Astrocyte (in vitro differentiated cells and primary cell): ENCODE data around the gene PCSK5. TPM values are rescaled to one million over a fixed set of nuclear protein-coding genes. Genes with fewer than 3 reads are reported as not detected.

Experiments
- DNase-seq: peaks from one replicate; pipeline ENCODE4 v3.0.0-alpha.2; 2010; ENCODE audit warnings: low read depth
- FAIRE-seq: peaks from 2 replicates; lab custom pipeline; 2011; peaks lifted over from hg19 to GRCh38; lab: Jason Lieb, UNC
- H2AFZ ChIP-seq: 2 replicates; pipeline ENCODE4 v1.6.0; 2012; ENCODE audit warnings: low read depth, low read length, inconsistent platforms
- H3K27ac ChIP-seq: 2 replicates; pipeline ENCODE4 v1.5.1; 2011; ENCODE audit warnings: low read depth, low read length, inconsistent platforms
- H3K27me3 ChIP-seq: 2 replicates; pipeline ENCODE4 v1.6.0; 2011; ENCODE audit warnings: low read length, inconsistent platforms; ENCODE audit not compliant: insufficient read depth
- H3K36me3 ChIP-seq: 2 replicates; pipeline ENCODE4 v1.5.1; 2011; ENCODE audit warnings: low read length, inconsistent platforms; ENCODE audit not compliant: insufficient read depth
- H3K4me1 ChIP-seq: 2 replicates; pipeline ENCODE4 v1.5.1; 2011; ENCODE audit warnings: low read length, inconsistent platforms; ENCODE audit not compliant: insufficient read depth
- H3K4me2 ChIP-seq: 2 replicates; pipeline ENCODE4 v1.6.0; 2012; ENCODE audit warnings: low read length, inconsistent platforms
- H3K4me3 ChIP-seq: 2 replicates; pipeline ENCODE4 v1.5.1; 2011; ENCODE audit warnings: low read depth, mild to moderate bottlenecking, low read length, inconsistent platforms; ENCODE audit not compliant: insufficient read depth
- H3K79me2 ChIP-seq: 2 replicates; pipeline ENCODE4 v1.6.0; 2012; ENCODE audit warnings: mild to moderate bottlenecking, low read length, inconsistent platforms; ENCODE audit not compliant: insufficient read depth
- H3K9ac ChIP-seq: 2 replicates; pipeline ENCODE4 v1.6.0; 2012; ENCODE audit warnings: mild to moderate bottlenecking, low read length, inconsistent platforms
- H3K9me3 ChIP-seq: 2 replicates; pipeline ENCODE4 v1.5.1; 2012; ENCODE audit warnings: low read depth, mild to moderate bottlenecking, low read length, inconsistent platforms; ENCODE audit not compliant: insufficient read depth
- H4K20me1 ChIP-seq: 2 replicates; pipeline ENCODE4 v1.6.0; 2012; ENCODE audit warnings: low read length, inconsistent platforms; ENCODE audit not compliant: insufficient read depth
- H3K27ac Mint-ChIP-seq: one replicate; pipeline ENCODE4 v1.8.0; 2021; ENCODE audit warnings: mild to moderate bottlenecking, mixed read lengths; ENCODE audit not compliant: unreplicated experiment
- H3K27me3 Mint-ChIP-seq: one replicate; pipeline ENCODE4 v1.8.0; 2021; ENCODE audit warnings: low read depth, mixed read lengths; ENCODE audit not compliant: unreplicated experiment
- H3K36me3 Mint-ChIP-seq: one replicate; pipeline ENCODE4 v1.8.0; 2021; ENCODE audit warnings: low read depth, mixed read lengths; ENCODE audit not compliant: unreplicated experiment
- H3K4me1 Mint-ChIP-seq: one replicate; pipeline ENCODE4 v1.8.0; 2021; ENCODE audit warnings: low read depth, mixed read lengths; ENCODE audit not compliant: unreplicated experiment
- H3K4me3 Mint-ChIP-seq: one replicate; pipeline ENCODE4 v1.8.0; 2021; ENCODE audit warnings: mild to moderate bottlenecking, moderate library complexity, mixed read lengths; ENCODE audit not compliant: unreplicated experiment
- H3K9me3 Mint-ChIP-seq: one replicate; pipeline ENCODE4 v1.8.0; 2021; ENCODE audit warnings: mild to moderate bottlenecking, mixed read lengths; ENCODE audit not compliant: unreplicated experiment
- EZH2 ChIP-seq: IDR thresholded peaks from 2 replicates; pipeline ENCODE4 v1.6.1; 2012; ENCODE audit warnings: mild to moderate bottlenecking, low read length, inconsistent platforms; ENCODE audit not compliant: insufficient read depth
- total RNA-seq: library from RNA; stranded (reverse); gene quantifications from 2 replicates; pipeline ENCODE4 v1.2.1, GENCODE V29; 2021
- TF ChIP-seq, protein P1 (sequence below): IDR thresholded peaks from 2 replicates; pipeline ENCODE4 v1.5.1; 2011; ENCODE audit warnings: low read depth, mild to moderate bottlenecking, inconsistent platforms, low read length, moderate library complexity; ENCODE audit not compliant: insufficient read depth

The PCSK5 gene
- total RNA-seq, 1 donor from 2014 or later: 13.1 TPM

DNA sequence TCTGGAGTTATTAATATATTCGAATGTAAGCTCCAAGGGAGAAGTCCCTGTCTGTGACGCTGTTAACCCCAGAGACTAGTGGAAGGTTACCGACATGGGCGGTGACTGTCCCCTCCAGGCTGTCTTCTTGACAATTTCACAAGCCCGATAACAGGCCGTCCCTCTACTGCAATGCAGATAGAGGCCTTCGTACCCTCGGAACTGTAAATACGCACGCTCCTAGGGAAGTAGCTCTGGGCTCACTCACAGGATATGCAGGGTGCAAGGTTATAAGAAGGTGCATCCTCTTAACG, 504.4 kb downstream of the PCSK5 start:
- peak overlapping the region; percentile 79 for H3K27ac Mint-ChIP-seq
- FAIRE-seq (no peak), DNase-seq (no peak)
- peak overlapping the region; percentile 85 for H3K4me3 Mint-ChIP-seq
- Histone ChIP-seq H3K36me3 (no peaks in the 10 kb centered on the region), H3K9me3 (no peaks in the 10 kb centered on the region), H3K79me2 (peaks cover 31% of the 10 kb centered on the region), H3K9ac (peak overlapping the region; percentile 88), H4K20me1 (no peaks in the 10 kb centered on the region), H3K27me3 (no peaks in the 10 kb centered on the region), H3K4me1 (peaks cover 8% of the 10 kb centered on the region), H3K4me3 (peak overlapping the region; percentile 79), H3K4me2 (peak overlapping the region; percentile 97), H2AFZ (peak overlapping the region; percentile 92), H3K27ac (peak overlapping the region; percentile 82)
- no peaks in the 10 kb centered on the region for H3K27me3 Mint-ChIP-seq
- TF ChIP-seq EZH2: no peak
- TF ChIP-seq, protein P1, sequence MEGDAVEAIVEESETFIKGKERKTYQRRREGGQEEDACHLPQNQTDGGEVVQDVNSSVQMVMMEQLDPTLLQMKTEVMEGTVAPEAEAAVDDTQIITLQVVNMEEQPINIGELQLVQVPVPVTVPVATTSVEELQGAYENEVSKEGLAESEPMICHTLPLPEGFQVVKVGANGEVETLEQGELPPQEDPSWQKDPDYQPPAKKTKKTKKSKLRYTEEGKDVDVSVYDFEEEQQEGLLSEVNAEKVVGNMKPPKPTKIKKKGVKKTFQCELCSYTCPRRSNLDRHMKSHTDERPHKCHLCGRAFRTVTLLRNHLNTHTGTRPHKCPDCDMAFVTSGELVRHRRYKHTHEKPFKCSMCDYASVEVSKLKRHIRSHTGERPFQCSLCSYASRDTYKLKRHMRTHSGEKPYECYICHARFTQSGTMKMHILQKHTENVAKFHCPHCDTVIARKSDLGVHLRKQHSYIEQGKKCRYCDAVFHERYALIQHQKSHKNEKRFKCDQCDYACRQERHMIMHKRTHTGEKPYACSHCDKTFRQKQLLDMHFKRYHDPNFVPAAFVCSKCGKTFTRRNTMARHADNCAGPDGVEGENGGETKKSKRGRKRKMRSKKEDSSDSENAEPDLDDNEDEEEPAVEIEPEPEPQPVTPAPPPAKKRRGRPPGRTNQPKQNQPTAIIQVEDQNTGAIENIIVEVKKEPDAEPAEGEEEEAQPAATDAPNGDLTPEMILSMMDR: no peak
- peaks cover 3% of the 10 kb centered on the region for H3K4me1 Mint-ChIP-seq
- no peaks in the 10 kb centered on the region for H3K9me3 Mint-ChIP-seq
- no peaks in the 10 kb centered on the region for H3K36me3 Mint-ChIP-seq

GRCh38 chr9:76395381-76395780, 504.9 kb downstream of the PCSK5 start:
- no peak for TF ChIP-seq EZH2
- TF ChIP-seq, protein P1: no peak
- Histone ChIP-seq H3K9me3 (no peaks in the 10 kb centered on the region), H2AFZ (no peak overlapping the region), H3K79me2 (peaks cover 28% of the 10 kb centered on the region), H3K4me3 (no peak overlapping the region), H3K9ac (no peak overlapping the region), H3K4me2 (peak overlapping the region; percentile 97), H3K27me3 (no peaks in the 10 kb centered on the region), H3K27ac (no peak overlapping the region), H3K36me3 (no peaks in the 10 kb centered on the region), H3K4me1 (peaks cover 8% of the 10 kb centered on the region), H4K20me1 (no peaks in the 10 kb centered on the region)
- DNase-seq (no peak), FAIRE-seq (no peak)
- Mint-ChIP-seq H3K9me3 (no peaks in the 10 kb centered on the region), H3K27ac (peak overlapping the region; percentile 41), H3K4me3 (peak overlapping the region; percentile 85), H3K27me3 (no peaks in the 10 kb centered on the region), H3K4me1 (peaks cover 6% of the 10 kb centered on the region), H3K36me3 (no peaks in the 10 kb centered on the region)

GRCh38 chr9:76396144-76396543, 505.7 kb downstream of the PCSK5 start:
- no peaks in the 10 kb centered on the region for H3K9me3 Mint-ChIP-seq
- no peak overlapping the region for H3K4me2 ChIP-seq
- H3K4me1 Mint-ChIP-seq: peaks cover 9% of the 10 kb centered on the region
- TF ChIP-seq, protein P1: no peak
- TF ChIP-seq EZH2: no peak
- H3K27ac ChIP-seq: no peak overlapping the region
- H3K79me2 ChIP-seq: peaks cover 23% of the 10 kb centered on the region
- peaks cover 8% of the 10 kb centered on the region for H3K4me1 ChIP-seq
- no peak overlapping the region for H3K4me3 Mint-ChIP-seq
- DNase-seq (no peak), FAIRE-seq (no peak)
- H4K20me1 ChIP-seq: no peaks in the 10 kb centered on the region
- H3K36me3 ChIP-seq: no peaks in the 10 kb centered on the region
- H3K4me3 ChIP-seq: no peak overlapping the region
- H3K27me3 ChIP-seq: no peaks in the 10 kb centered on the region
- H3K9me3 ChIP-seq: no peaks in the 10 kb centered on the region
- no peak overlapping the region for H3K27ac Mint-ChIP-seq
- no peaks in the 10 kb centered on the region for H3K27me3 Mint-ChIP-seq
- H3K36me3 Mint-ChIP-seq: no peaks in the 10 kb centered on the region
- H3K9ac ChIP-seq: no peak overlapping the region
- no peak overlapping the region for H2AFZ ChIP-seq
